Measurements from ENCODE around the gene ZNF771.

GRCh38 chr16:30434852-30435251 lies 27.4 kb downstream of the ZNF771 start:
- TF ChIP-seq CTCF (IDR thresholded peaks at IDR 0.05) (no peak), POLR2A (IDR thresholded peaks at IDR 0.05) (no peak)

All from esophagus squamous epithelium (tissue), 4 donors.